ENCODE measurements around the gene PLCB4.
A peak's percentile ranks its signal among the peaks of the same experiment; 100 is the strongest.

PLCB4 gene

DNA sequence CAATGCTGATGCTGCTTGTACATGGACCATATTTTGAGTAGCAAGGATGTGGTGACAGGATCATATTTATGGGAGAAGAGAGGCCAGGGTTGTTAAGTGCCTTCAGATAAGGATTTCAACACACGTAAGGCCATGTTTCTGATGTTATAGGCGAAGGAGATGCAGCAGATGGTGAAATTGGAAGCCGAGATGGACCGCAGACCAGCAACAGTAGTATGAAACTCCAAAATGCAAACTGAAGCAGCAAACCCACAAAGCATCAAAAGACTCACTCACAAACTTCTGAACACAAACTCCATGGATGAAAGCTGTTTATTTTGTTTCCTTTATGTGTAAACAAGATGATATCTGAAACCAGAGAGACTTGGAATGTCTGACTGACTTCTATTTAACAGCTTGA is 409.9 kb downstream of the PLCB4 start:
- Histone ChIP-seq H3K4me3 (no peak overlapping the region), H3K9ac (ENCODE audit: insufficient read length) (no peak overlapping the region), H3K36me3 (ENCODE audit: insufficient read depth, low read length) (no peaks in the 10 kb centered on the region), H3K27ac (no peak overlapping the region), H3K9me3 (ENCODE audit: low read depth, low read length) (no peaks in the 10 kb centered on the region)
- DNase-seq (ENCODE audit: low read depth, low spot score): no peak
- TF ChIP-seq EZH2 (IDR thresholded peaks at IDR 0.05) (no peak), POLR2AphosphoS5 (IDR thresholded peaks at IDR 0.05; ENCODE audit: borderline replicate concordance, low read depth, low read length) (no peak), FOXP2 (optimal IDR thresholded peaks at IDR 0.05; ENCODE audit: control extremely low read depth, extremely low read length, insufficient read depth) (no peak)

DNA sequence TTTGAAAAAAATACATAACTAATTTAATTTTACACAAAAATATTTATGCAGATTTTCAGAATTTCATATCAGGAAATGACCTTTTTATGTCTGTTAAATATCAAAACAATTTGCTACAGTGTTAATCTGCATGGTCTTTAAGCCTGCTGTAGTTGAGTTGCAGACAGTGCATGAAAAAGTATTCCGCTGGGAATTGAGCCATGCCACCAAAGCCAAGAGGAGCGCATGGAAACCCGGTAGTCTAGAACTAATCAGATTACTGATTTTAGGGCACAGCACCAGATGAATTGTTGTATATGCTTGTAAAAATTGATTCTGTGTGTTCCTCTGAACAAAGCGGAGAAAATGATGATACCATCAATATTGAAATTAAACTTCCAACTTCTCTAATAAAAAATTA is 411.2 kb downstream of the PLCB4 start:
- Histone ChIP-seq H3K36me3 (ENCODE audit: insufficient read depth, low read length) (no peaks in the 10 kb centered on the region), H3K9me3 (ENCODE audit: low read depth, low read length) (no peaks in the 10 kb centered on the region), H3K4me3 (no peak overlapping the region), H3K27ac (no peak overlapping the region), H3K9ac (ENCODE audit: insufficient read length) (no peak overlapping the region)
- TF ChIP-seq POLR2AphosphoS5 (IDR thresholded peaks at IDR 0.05; ENCODE audit: borderline replicate concordance, low read depth, low read length) (no peak), EZH2 (IDR thresholded peaks at IDR 0.05) (no peak), FOXP2 (optimal IDR thresholded peaks at IDR 0.05; ENCODE audit: control extremely low read depth, extremely low read length, insufficient read depth) (no peak)
- DNase-seq (ENCODE audit: low read depth, low spot score): peak; percentile 22

DNA sequence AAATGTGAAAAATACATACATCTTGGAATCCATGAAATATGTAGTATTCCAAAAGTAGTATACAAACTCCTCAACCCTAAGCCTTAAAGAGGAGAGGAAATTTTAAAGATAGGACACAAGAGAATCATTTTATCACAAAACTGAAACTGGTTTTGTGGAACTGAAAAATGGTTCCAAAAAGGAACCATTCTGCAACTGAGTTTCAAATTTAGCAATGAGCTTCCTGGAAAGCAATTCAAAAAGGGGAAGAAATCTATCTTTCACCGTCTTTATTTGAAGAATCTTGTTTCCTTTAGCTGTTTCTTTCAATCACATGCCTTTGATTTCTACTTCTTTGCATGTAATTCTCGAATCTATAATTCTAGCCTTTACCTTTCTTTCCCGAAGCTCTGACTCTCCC is 413.3 kb downstream of the PLCB4 start:
- no peaks in the 10 kb centered on the region for H3K9me3 ChIP-seq (ENCODE audit: low read depth, low read length)
- no peak for DNase-seq (ENCODE audit: low read depth, low spot score)

DNA sequence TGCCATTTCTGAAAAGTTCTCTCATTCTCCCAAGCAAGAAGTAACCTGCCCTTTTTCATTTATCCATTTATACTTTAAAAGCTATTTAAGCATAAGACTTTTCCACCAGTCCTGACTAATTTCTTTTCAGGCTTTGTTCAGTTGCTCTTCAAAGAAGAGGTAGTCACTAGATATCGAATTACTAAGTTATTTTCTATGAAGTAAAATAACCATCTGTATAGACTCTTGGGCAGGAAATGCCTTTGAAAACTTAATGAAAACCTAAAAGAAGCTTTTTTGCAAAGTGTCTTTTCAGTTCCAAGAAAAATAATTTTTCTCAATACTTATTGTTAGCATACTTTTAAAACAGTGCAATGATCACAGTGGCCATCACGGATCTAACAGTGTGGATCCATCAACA is 414.2 kb downstream of the PLCB4 start:
- H3K27ac ChIP-seq: no peak overlapping the region

More for the DNA sequence above, 413.3 kb downstream of the PLCB4 start:
- Histone ChIP-seq H3K36me3 (ENCODE audit: insufficient read depth, low read length) (no peaks in the 10 kb centered on the region), H3K9ac (ENCODE audit: insufficient read length) (no peak overlapping the region), H3K27ac (no peak overlapping the region), H3K4me3 (no peak overlapping the region)
- TF ChIP-seq POLR2AphosphoS5 (IDR thresholded peaks at IDR 0.05; ENCODE audit: borderline replicate concordance, low read depth, low read length): no peak
- TF ChIP-seq EZH2 (IDR thresholded peaks at IDR 0.05): no peak
- no peak for TF ChIP-seq FOXP2 (optimal IDR thresholded peaks at IDR 0.05; ENCODE audit: control extremely low read depth, extremely low read length, insufficient read depth)

DNA sequence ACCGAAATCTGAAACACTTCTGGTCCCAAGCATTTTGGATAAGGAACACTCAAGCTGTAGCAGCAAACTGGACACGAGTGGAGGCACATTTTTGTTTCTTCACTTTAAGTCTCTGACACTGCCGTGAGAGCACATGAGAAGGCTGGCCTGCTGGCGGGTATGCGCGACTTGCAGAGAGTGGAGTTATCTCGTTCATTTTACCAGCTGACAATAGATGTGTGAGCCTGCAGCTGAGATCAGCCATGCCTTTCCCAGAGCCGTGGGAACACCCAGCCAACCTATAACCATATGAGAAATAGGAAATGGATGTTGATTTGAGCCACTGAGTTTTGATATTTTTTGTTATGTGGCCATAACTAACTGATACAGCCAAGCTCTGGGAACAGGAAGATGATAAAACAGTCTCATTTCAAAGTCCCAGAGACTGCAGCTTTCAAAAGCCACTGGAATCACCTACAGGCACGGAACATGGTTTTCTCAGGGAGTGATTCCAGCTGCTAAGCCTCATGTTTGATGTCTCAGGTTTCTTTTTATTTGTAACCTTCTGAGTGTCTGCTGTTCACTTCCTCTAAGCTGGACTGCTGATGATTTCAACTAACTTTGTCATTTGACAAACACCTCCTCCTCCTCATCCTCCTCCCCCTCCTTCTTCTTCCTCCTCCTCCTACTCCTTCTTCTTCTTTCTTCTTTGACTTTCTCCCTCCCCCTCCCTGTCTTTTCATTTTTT is 416.9 kb downstream of the PLCB4 start:
- TF ChIP-seq POLR2AphosphoS5 (IDR thresholded peaks at IDR 0.05; ENCODE audit: borderline replicate concordance, low read depth, low read length): no peak
- TF ChIP-seq FOXP2 (optimal IDR thresholded peaks at IDR 0.05; ENCODE audit: control extremely low read depth, extremely low read length, insufficient read depth): no peak
- no peak for TF ChIP-seq EZH2 (IDR thresholded peaks at IDR 0.05)
- Histone ChIP-seq H3K9me3 (ENCODE audit: low read depth, low read length) (no peaks in the 10 kb centered on the region), H3K27ac (no peak overlapping the region), H3K36me3 (ENCODE audit: insufficient read depth, low read length) (no peaks in the 10 kb centered on the region), H3K9ac (ENCODE audit: insufficient read length) (no peak overlapping the region), H3K4me3 (no peak overlapping the region)
- DNase-seq (ENCODE audit: low read depth, low spot score): no peak

More for the DNA sequence above, 414.2 kb downstream of the PLCB4 start:
- no peak for DNase-seq (ENCODE audit: low read depth, low spot score)
- Histone ChIP-seq H3K4me3 (no peak overlapping the region), H3K36me3 (ENCODE audit: insufficient read depth, low read length) (no peaks in the 10 kb centered on the region), H3K9ac (ENCODE audit: insufficient read length) (no peak overlapping the region), H3K9me3 (ENCODE audit: low read depth, low read length) (no peaks in the 10 kb centered on the region)
- TF ChIP-seq FOXP2 (optimal IDR thresholded peaks at IDR 0.05; ENCODE audit: control extremely low read depth, extremely low read length, insufficient read depth): no peak
- no peak for TF ChIP-seq POLR2AphosphoS5 (IDR thresholded peaks at IDR 0.05; ENCODE audit: borderline replicate concordance, low read depth, low read length)
- TF ChIP-seq EZH2 (IDR thresholded peaks at IDR 0.05): no peak

DNA sequence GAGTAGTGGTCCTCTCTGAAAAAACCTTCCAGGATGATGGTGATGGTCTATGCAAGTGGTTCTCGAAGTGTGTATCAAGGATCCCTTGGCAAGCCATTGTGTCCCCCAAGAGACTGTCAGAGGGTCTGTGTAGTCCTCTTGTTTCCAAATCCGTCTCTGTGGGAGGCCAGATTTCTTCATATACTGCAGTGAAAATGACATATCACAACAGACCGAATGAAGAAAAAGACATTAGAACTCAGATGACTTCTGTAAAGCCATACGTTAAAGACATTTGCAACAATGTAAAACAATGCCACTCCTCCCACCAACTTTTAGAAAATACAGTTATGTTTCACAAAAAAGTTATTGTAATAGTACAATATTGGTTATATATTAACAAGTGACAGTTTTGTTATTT is 418.3 kb downstream of the PLCB4 start:
- Histone ChIP-seq H3K36me3 (ENCODE audit: insufficient read depth, low read length) (no peaks in the 10 kb centered on the region), H3K9me3 (ENCODE audit: low read depth, low read length) (no peaks in the 10 kb centered on the region), H3K27ac (no peak overlapping the region), H3K9ac (ENCODE audit: insufficient read length) (no peak overlapping the region), H3K4me3 (no peak overlapping the region)
- no peak for TF ChIP-seq POLR2AphosphoS5 (IDR thresholded peaks at IDR 0.05; ENCODE audit: borderline replicate concordance, low read depth, low read length)
- TF ChIP-seq EZH2 (IDR thresholded peaks at IDR 0.05): no peak
- TF ChIP-seq FOXP2 (optimal IDR thresholded peaks at IDR 0.05; ENCODE audit: control extremely low read depth, extremely low read length, insufficient read depth): no peak
- no peak for DNase-seq (ENCODE audit: low read depth, low spot score)

DNA sequence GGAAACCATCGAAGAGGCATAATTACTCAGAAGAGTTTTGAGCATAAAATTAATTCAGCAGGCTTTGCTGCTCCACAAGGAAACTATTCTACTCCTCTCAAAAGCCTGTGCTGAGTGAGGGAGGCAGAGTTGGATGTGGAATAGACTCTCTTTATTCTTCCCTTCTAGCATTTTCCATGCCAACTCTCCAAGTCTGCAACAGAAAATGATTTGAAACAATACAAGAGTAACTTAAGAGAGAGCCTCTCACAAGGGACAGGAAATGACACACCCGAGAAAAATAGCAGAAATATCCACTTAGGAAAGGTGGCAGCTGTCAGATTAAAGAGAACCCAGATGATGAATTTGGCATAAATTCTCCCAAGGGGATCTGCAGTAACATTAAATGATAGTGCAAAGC is 419.2 kb downstream of the PLCB4 start:
- Histone ChIP-seq H3K36me3 (ENCODE audit: insufficient read depth, low read length) (no peaks in the 10 kb centered on the region), H3K27ac (no peak overlapping the region), H3K9me3 (ENCODE audit: low read depth, low read length) (no peaks in the 10 kb centered on the region), H3K9ac (ENCODE audit: insufficient read length) (no peak overlapping the region), H3K4me3 (no peak overlapping the region)
- DNase-seq (ENCODE audit: low read depth, low spot score): no peak
- TF ChIP-seq POLR2AphosphoS5 (IDR thresholded peaks at IDR 0.05; ENCODE audit: borderline replicate concordance, low read depth, low read length): no peak
- no peak for TF ChIP-seq EZH2 (IDR thresholded peaks at IDR 0.05)
- no peak for TF ChIP-seq FOXP2 (optimal IDR thresholded peaks at IDR 0.05; ENCODE audit: control extremely low read depth, extremely low read length, insufficient read depth)

DNA sequence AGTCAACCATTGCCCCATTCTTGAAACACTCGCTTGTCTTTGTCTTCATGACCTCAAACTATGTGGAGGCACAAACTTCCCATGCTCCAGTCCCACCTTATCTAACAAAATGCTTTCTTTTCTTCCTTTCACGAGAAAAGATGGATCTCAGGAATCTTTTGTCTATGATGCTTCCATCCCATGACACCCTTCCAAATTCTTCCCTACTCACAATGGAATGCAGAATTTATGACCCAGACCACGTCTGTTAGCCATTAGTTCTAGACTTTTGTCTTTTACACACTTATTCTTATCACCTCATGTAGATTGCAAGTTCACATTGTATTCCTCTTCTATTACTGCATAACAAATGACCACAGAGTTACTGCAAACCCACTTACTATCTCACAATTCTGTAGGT is 421.3 kb downstream of the PLCB4 start:
- Histone ChIP-seq H3K27ac (no peak overlapping the region), H3K9ac (ENCODE audit: insufficient read length) (no peak overlapping the region), H3K9me3 (ENCODE audit: low read depth, low read length) (no peaks in the 10 kb centered on the region), H3K36me3 (ENCODE audit: insufficient read depth, low read length) (no peaks in the 10 kb centered on the region), H3K4me3 (no peak overlapping the region)
- no peak for DNase-seq (ENCODE audit: low read depth, low spot score)
- no peak for TF ChIP-seq FOXP2 (optimal IDR thresholded peaks at IDR 0.05; ENCODE audit: control extremely low read depth, extremely low read length, insufficient read depth)
- TF ChIP-seq POLR2AphosphoS5 (IDR thresholded peaks at IDR 0.05; ENCODE audit: borderline replicate concordance, low read depth, low read length): no peak
- TF ChIP-seq EZH2 (IDR thresholded peaks at IDR 0.05): no peak

DNA sequence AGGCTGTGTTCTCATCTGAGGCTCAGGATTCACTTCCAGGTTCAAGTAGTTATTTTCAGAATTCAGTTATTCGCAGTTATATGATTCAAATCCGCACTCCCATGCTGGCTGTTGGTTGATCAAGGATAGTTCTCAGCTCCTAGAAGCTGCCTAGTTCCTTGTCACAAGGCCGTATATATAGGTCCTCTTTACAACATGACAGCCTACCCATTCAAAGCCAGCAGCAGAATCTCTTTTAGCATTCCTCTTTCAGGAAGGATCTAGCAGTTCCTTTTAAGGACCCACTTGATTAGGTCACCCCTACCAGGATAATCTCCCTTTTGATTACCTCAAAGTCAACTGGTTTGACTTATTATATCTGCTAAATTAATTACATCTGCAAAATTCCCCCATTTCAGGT is 421.7 kb downstream of the PLCB4 start:
- Histone ChIP-seq H3K4me3 (no peak overlapping the region), H3K36me3 (ENCODE audit: insufficient read depth, low read length) (no peaks in the 10 kb centered on the region), H3K9me3 (ENCODE audit: low read depth, low read length) (no peaks in the 10 kb centered on the region), H3K27ac (no peak overlapping the region), H3K9ac (ENCODE audit: insufficient read length) (no peak overlapping the region)
- no peak for DNase-seq (ENCODE audit: low read depth, low spot score)
- TF ChIP-seq POLR2AphosphoS5 (IDR thresholded peaks at IDR 0.05; ENCODE audit: borderline replicate concordance, low read depth, low read length) (no peak), EZH2 (IDR thresholded peaks at IDR 0.05) (no peak), FOXP2 (optimal IDR thresholded peaks at IDR 0.05; ENCODE audit: control extremely low read depth, extremely low read length, insufficient read depth) (no peak)
